Sciatic nerve (tissue), 2 donors: ENCODE data around the gene TRERF1. TPM values are rescaled to one million over a fixed set of nuclear protein-coding genes. Genes with fewer than 3 reads are reported as not detected.
"Not testable (repeated sequence)": the region's sequence is repeated elsewhere in the genome, so short reads cannot be mapped to it uniquely, and the experiment has no call there.

Experiments
- ATAC-seq: fragments of 200-7000 bp; cut with Tn5 transposase; one replicate; pipeline ENCODE4 v1.9.1; 2020; ENCODE audit warnings: mild to moderate bottlenecking, moderate library complexity
- DNase-seq: peaks from one replicate; pipeline ENCODE4 v3.0.0-alpha.2; 2020; ENCODE audit warnings: low spot score
- intact Hi-C: fragments of 100-400 bp; cut with DNase I; formaldehyde crosslinking; loops from one replicate; pipeline ENCODE4 v1.14.2; 2022
- total RNA-seq: library from RNA; stranded (reverse); fragmentation: NEBNext Ultra II Directional; extraction: Animal tissue kit (Norgen Biotek cat#: 25700); gene quantifications from one replicate; pipeline ENCODE4 v1.2.1, GENCODE V29; 2021
- donor health status: DM: no; HTN: no; CAD: no.
- donor health status: DM: no; HTN: no; CAD: no.

The TRERF1 gene
- total RNA-seq, 1 donor from 2014 or later: 7.0 TPM

DNA sequence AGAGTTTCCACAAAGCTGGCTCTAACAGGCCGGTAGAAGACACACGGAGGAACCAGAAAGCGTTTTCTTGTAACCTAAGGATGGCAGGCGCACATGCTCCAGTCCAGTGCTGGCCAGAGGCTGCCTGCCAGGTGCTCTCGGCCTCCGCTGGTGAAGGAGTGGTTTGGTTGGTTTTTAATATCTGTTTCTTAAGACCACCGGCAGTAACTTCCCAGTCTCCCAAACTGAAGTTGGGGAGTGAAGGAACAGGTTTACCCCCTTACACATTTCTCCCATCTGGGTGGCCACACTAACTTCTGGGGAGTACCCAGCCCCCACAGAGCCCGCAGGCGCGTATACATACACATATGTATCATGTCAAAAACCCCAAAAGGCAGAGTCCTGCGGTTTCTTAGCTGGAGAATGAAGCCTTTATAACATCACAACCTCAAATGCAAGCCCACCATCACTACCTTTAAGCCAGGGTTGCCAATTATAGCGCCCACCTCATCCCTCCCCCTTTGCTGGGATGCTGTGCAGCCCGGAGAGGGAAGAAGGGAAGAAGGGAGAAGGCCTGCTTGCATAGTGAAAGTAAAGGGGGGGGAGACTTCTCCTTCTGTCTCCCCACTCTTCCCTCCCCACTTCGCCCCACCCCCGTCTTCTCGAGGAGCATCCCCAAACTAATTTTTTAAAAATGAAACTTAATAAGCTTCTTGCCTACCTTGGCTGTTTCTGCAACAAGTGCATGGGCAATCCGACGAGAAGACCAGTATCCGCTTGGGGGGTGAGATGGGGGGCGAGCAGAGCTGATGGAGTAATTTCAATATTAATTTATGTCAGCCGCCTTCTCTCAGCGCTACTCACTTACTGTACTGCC lies 1.0 kb downstream of the TRERF1 start:
- peak; percentile 2 for ATAC-seq
- DNase-seq: no peak
- intact Hi-C loops: no loop called here

DNA sequence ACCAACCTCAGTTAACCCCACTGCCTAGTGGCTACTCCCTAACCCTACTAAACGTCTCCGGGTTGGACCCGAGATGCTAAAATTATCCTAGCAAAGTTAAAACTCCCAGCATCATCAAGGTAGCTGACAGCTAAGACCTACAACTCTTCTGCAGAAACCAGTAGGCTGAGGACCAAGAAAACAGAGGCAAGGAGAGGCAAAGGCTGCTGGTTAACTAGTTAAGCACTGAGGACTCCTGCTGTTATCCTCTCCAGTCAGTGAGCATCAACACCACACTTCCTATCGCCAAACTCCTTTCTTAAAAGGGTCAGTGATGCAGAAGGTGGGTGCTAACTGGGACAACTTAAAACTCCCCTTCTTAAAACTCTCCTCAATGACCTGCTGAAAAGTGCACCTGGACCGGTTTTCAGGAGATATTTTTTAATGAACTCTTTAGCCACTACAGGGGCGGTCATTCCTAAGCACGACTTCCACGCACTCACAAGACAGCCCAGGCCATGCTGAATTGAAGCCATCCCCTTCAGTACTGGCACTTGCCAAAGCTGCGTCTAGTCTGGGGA lies 1.7 kb downstream of the TRERF1 start:
- no peak for ATAC-seq
- intact Hi-C loops: no loop called here
- no peak for DNase-seq

DNA sequence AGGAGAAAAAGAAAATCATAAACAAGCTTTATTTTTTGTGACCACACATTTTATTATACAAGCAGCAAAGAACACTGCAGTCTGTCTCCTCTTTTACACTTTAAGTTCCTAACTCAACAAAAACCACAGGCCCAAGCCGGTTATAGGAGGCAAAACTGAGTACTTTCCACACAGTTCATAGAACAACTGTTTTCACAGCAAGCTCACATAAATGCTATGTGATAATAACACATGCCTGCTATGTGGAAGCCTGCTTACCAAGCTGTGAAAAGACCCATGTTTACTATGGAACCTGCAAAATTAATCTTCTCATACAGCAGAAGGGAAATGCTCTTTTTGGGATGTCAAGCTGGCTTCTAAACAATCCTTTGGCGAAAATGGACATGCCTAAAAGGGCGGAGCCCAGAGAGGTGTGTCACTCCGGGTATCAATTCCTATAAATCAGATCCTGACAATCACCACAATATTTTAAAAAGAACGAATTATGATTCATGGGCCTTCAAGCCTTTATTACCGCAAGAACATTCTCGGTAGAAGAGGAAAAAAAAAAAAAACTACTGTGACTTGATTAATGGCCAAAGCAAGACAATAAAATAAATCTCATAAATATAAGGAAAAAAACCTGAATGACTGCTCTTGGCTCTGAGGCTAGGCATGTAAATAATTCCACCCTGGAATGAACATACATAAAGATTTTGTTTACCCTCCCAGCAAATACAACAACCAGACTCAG lies 2.6 kb downstream of the TRERF1 start:
- ATAC-seq (no peak), DNase-seq (no peak)
- intact Hi-C loops: no loop called here

DNA sequence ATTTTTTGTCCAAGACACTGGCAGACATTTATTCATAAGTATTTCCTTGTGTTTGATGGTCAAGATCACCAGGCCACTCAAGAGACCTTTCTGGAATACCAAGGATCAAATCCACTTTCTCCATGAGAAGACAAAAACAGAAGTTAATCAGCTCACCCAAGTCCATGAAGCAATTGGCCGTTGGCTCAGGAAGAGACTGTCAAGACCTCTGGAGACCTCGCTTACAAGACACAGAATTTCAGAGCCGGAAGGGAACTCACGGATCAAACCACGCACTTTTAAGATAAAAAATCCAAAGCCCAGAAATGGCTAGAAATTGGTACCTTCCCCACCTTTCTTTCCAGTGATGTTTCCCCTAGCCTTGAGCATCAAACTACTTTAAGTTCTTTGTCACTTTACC lies 3.3 kb downstream of the TRERF1 start:
- no peak for DNase-seq
- intact Hi-C loops: no loop called here

DNA sequence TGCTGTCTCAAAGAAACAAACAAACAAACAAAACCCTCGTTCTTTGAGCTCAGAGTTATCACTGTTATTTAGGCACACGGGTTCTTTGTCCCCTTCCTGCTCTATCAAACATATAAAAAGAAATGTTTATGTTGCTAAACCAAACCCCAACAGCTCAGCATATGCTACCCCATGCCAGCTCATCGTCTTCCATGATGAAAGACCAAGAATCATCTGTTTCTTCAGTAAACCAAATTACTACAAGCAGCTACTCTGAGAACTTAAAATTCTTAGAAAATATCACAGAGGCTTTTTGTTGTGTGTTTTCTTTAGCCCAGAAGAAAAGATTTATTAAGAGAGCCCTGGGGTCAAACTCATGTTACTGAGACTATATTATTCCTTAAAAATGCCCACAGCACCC lies 4.7 kb downstream of the TRERF1 start:
- intact Hi-C loops: no loop called here
- DNase-seq (no peak), ATAC-seq (no peak)

More for the DNA sequence above, 3.3 kb downstream of the TRERF1 start:
- no peak for ATAC-seq

DNA sequence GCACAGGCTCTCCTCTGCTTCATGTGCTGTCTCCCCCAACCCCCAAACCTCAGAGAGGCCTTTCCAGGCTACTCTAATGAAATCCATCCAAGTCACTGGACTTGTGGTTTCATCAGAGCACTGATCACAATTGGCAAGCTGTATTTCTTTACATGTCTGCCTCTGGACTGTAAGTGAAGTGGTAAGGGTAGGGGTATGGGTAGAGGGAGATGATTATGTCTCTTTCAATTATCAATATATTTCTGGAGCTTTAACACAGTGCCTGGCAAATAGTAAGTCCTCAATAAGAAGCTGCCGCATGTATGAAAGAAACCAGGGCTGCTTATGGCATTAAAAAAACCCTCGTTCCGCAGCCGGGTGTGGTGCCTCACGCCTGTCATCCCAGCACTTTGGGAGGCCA lies 5.4 kb downstream of the TRERF1 start:
- no peak for DNase-seq
- intact Hi-C loops: no loop called here
- no peak for ATAC-seq

DNA sequence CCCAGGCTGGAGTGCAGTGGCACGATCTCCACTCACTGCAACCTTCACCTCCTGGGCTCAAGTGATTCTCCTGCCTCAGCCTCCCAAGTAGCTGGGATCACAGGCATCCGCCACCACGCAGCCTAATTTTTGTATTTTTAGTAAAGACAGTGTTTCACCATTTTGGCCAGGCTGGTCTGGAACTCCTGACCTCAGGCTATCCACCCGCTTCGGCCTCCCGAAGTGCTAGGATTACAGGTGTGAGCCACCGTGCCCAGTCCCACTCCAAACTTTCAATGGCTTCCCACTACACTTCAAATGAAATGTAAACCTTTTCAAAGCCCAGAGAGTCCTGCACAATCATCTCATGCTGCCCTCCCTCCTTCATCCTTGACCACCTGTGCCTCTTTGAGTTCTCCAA lies 5.8 kb downstream of the TRERF1 start:
- DNase-seq, ATAC-seq, intact Hi-C loops: not testable (repeated sequence)

DNA sequence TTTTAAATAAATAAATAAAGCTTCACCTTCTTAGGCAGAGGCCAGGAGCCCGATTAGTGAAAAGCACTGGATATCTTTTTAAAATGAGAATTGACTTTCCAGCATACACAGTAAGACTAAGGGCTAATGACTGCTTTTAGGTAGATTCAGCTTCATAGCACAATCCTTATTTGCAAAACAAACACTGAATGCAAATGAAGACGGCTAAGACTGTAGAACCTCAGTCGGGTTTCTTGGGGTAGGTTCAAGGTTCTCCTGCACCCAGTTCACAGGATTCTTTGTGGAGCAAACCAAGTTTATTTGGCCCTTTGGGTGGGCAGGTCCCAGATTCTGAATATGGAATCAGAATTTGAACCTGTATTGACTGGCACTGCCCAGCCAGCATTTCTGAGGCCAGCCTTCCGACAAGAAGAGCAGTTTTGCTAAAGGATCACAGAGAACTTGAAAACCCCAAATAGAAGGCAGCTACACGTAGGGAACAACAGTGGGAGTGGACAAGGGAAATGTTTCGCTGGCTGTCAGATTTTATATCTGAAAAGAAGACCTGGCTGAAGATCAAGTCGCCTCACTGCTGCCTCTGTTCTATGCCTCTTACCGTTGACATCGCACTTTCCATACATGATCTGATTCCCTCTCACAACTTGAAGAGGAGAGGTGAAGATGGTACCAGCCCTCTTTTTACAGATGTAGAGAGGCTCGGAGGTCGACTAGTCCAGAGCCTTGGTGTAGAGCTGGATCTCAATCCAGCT lies 8.2 kb downstream of the TRERF1 start:
- intact Hi-C loops: no loop called here
- no peak for DNase-seq
- ATAC-seq: no peak

DNA sequence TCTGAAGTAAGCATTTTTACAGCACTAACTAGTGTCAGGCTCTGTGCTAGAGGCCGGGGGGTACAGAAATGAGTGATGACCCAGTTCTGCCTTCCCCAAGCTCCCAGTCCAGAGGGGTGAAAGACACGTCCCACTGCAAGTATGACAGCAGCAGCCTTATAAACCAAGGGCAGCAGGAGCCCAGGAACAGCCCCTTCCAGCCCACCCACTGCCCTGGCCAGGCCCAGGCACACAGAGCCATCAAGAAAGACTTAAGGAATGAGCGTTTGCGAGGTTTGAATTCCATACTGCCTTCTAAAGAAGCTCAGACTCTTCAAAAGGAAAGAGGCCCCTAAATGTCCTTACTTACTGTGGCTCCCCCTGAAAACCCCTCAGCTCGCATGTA lies 10.0 kb downstream of the TRERF1 start:
- ATAC-seq: peak; percentile 42

DNA sequence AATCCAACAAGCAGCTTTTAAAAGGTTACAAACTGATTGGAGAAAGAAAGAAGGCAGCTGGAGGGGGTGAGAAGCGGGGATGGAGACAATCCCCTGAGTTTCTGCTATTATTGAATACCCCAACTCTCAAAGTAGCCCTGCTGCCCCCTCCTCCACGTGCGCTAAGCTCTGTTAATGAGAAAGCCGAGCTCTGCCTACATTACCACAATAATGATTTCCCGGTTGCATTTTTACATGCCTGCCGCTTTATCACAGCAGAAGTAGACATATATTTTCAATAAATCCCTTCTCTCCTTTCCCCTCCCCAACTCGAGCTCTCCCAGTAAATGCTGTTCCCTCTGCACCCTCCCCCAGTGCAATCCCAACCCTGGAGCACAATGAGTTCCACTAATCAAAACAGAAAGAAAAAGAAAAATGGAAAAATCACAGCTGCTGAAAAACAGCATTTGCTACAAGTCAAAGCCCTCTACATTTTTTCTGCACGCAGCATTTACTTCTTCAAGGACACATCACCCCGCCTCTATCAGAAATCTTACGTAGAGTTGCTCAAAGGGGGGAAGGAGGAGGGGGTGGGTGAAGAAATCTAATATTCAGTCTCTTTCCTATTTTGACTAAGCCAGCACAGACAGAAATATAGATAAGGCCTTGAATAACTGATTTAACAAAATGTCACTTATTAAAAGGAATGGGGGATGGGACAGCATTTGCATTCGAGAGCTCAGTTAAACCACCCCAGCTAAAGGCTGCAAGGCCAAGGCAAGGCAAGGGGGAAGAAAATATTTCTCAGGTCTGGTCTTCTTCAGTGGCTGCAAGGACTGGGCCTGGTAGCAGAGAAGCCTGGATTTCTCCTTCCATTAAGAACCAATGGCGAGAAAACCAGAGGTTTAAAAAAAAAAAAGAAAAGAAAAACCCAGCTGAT lies 10.7 kb downstream of the TRERF1 start:
- DNase-seq: no peak
- intact Hi-C loops: no loop called here
- peak; percentile 77 for ATAC-seq

More for the DNA sequence above, 10.0 kb downstream of the TRERF1 start:
- intact Hi-C loops: no loop called here
- DNase-seq: no peak

DNA sequence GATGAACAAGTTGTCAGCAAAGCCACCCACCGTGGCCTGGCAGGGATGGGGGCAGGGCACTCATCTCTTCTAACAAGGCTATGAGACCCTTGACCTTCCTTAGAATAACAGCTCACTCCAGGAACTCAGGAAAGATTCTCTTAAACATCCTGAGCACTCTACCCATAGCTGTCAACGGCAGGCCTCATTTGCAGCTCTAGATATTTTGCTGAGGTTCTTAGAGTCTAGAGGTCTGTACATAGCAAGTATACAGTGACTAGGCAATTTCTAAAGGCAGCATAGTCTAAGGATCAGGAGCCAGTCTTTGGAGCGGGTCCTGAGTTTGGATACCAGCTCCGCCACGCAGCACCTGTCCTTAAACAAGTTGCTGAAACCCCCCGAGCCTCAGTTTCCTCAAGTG lies 11.7 kb downstream of the TRERF1 start:
- intact Hi-C loops: no loop called here
- ATAC-seq: no peak
- DNase-seq: no peak

DNA sequence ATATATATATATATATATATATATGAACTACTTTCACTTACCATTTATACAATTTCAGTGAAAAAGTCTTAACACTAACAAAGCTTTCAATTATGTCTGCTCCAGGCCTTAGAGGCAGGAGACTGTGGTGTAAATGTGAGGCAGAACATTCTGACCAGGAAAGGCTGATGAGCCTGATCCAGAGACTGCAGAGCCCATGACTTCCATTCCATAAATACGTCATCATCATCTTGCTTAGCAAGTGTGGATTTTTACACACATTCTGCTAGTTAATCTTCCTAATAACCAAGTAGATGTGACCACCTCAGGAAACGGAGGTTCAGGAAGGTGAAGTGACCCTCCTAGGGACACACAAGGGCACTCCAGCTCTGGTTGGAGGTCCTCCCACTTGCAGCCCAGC lies 14.9 kb downstream of the TRERF1 start:
- DNase-seq (no peak), ATAC-seq (no peak)
- intact Hi-C loops: no loop called here

DNA sequence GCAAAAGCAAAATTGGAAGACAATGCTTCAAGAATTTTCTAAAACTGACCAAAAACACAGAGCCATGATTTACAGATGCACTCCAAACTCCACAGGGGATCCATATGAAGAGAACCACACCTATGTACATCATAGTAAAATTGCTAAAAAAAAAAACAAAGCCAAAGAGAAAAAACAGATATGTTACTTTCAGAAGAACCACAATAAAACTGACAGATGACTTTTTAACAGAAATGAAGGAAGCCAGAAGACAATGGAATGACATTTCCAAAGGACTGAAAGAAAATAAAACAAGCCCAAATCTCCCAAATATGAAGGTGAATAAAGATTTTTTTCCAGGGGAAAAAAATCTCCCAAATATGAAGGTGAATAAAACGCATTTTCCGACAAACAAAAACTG lies 17.5 kb downstream of the TRERF1 start:
- no peak for DNase-seq
- no peak for ATAC-seq
- intact Hi-C loops: no loop called here

DNA sequence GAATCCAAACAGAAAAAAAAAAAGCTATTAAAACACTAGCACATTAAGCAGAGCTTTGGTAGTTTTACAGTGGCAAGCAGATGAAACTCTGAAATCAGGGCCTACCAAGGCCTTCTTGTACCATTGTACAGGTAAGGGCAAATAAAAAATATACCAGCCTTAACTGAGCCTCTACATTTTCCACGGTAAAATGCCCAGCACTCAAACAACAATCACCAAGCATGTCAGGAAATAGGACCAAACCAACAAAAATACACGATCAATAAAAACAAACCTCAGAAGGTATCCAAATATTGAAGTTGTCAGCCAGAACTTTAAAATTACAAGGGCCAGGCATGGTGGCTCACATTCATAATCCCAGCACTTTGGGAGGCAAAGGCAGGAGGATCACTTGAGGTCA lies 18.3 kb downstream of the TRERF1 start:
- intact Hi-C loops: no loop called here
- ATAC-seq: no peak
- DNase-seq: no peak

DNA sequence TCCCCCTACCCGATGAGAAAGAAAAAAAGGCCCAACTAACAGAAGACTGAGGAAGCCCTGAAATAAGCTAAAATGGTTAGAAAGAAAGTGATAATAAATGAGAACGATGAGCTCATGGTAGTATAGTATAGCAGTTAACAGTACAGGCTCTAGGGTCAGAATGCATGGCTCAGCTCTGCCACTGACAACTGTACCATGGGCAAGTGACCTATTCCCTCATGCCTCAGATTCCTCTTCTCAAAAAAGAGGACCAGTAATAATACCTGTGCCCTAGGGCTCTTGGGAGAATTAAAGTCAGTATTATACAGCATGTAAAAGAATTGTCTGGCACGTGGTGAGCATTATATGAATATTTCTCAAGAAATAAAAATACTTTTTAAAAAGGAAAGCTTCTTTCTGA lies 19.8 kb downstream of the TRERF1 start:
- intact Hi-C loops: no loop called here
- ATAC-seq (no peak), DNase-seq (no peak)

DNA sequence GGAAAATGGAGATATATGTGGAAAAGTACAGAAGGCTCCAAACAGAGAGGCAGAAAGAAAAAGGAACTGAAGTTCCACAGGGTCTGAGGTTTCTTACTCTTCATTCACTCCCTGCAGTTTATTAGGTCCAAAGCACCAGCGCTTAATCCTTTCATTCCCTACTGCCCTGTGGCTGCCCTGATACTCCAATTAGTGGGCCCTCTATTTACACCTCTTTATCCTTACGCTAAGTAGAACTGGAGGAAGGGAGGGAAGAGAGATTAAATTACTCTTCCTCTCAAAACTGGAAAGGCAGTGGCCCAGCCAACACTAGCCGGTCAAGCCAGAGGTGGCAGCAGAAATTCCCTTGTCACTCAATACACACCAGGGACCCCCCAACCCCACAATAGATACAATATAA lies 20.4 kb downstream of the TRERF1 start:
- ATAC-seq (no peak), DNase-seq (no peak)
- intact Hi-C loops: no loop called here

DNA sequence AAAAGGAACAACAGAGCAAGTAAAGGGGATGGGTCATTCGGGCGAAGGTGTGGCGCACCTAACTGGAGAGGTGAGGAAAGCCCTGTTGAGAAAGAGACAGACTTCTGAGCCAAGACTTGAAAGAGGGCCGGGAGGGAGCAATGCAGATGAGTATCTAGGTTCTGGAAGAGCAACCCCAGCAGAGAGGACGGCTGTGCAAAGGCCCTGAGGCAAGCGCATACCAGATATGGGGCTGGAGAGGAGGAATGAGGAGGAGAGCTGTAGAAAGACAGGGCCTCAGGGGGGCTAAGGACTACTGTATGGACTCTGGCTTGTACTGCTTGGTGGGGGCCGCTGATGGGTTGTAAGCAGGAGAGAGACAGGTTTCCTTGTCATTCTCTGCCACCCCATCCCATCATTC lies 21.9 kb downstream of the TRERF1 start:
- ATAC-seq (no peak), DNase-seq (no peak)
- intact Hi-C loops: no loop called here

DNA sequence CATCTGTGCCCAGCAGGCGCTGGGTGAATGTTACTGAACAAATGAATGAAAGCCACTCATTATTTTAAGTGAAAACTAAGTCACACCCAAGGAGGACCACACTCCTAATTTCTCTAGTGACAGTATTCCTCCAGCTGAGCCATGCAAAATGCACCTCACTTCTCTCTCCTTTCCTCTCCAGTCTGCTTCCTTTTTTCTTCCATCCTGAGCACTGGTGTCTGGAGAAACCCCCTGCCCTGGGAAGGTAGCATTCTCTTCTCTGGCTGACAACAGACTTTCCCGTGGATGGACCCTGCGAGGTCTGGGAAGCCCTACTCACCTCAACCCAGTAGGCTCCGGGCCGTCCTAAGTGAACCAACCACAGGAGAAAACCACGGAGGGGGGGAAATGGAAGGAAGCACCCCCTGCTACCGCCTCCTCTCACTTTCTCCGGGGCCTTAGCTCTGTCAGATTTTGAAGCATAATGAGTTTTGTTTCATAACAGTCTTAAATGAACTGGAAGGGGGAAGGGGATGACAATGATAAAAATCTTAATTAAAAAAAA lies 22.6 kb downstream of the TRERF1 start:
- intact Hi-C loops: no loop called here
- peak; percentile 13 for ATAC-seq
- DNase-seq: no peak
